Liver (tissue), 9 donors: ENCODE measurements around the gene RBMS3. TPM values are rescaled to one million over a fixed set of nuclear protein-coding genes. Genes with fewer than 3 reads are reported as not detected.

Experiments used
- DNase-seq: peaks from one replicate; pipeline ENCODE4 v3.0.0-alpha.2; 2017; ENCODE audit warnings: low spot score
- H3K27ac ChIP-seq, 2 donors: one replicate each; pipeline ENCODE4 v1.7.0; 2013; ENCODE audit warnings: inconsistent platforms in 2 of 2, low read length in 2 of 2, control low read depth in 1 of 2, low read depth in 1 of 2, mild to moderate bottlenecking in 1 of 2
- H3K27me3 ChIP-seq, 4 donors: one replicate each; pipeline versions ENCODE4 v1.6.1 to v1.7.0; 2013; ENCODE audit warnings: low read length in 3 of 4, inconsistent platforms in 1 of 4, mild to moderate bottlenecking in 1 of 4, moderate library complexity in 1 of 4; ENCODE audit not compliant: control insufficient read depth in 4 of 4, insufficient read depth in 4 of 4
- H3K36me3 ChIP-seq, 4 donors: one replicate each; pipeline versions ENCODE4 v1.6.1 to v1.7.0; 2013; ENCODE audit warnings: low read length in 3 of 4, mild to moderate bottlenecking in 3 of 4, low read depth in 1 of 4, moderate library complexity in 1 of 4; ENCODE audit not compliant: control insufficient read depth in 4 of 4, insufficient read depth in 3 of 4
- H3K4me1 ChIP-seq, 4 donors: one replicate each; pipeline versions ENCODE4 v1.6.1 to v1.7.0; 2013; ENCODE audit warnings: low read length in 3 of 4, mild to moderate bottlenecking in 3 of 4, moderate library complexity in 1 of 4; ENCODE audit not compliant: control insufficient read depth in 4 of 4, insufficient read depth in 4 of 4
- H3K4me3 ChIP-seq, 3 donors: one replicate each; pipeline versions ENCODE4 v1.6.1 to v1.7.0; 2013; ENCODE audit warnings: low read length in 3 of 3, control low read depth in 1 of 3, low read depth in 1 of 3, mild to moderate bottlenecking in 1 of 3
- H3K9ac ChIP-seq, 2 donors: one replicate each; pipeline ENCODE4 v1.7.0; 2013; ENCODE audit warnings: low read length in 2 of 2, mild to moderate bottlenecking in 2 of 2, moderate library complexity in 2 of 2, control low read depth in 1 of 2, low read depth in 1 of 2
- H3K9me3 ChIP-seq, 4 donors: one replicate each; pipeline versions ENCODE4 v1.6.1 to v1.7.0; 2013; ENCODE audit warnings: low read length in 3 of 4; ENCODE audit not compliant: control insufficient read depth in 4 of 4
- EGR1 ChIP-seq, 2 donors: IDR thresholded peaks; 2 replicates each; pipeline ENCODE4 v1.6.1; 2016 to 2018; ENCODE audit warnings: antibody characterized with exemption in 2 of 2, low read depth in 2 of 2
- FOXA1 ChIP-seq: IDR thresholded peaks from 2 replicates; pipeline ENCODE4 v1.6.1; 2016; ENCODE audit warnings: antibody characterized with exemption
- FOXA2 ChIP-seq: IDR thresholded peaks from 2 replicates; pipeline ENCODE4 v1.6.1; 2016; ENCODE audit warnings: antibody characterized with exemption
- GABPA ChIP-seq, 2 donors: IDR thresholded peaks in 1 of 2; conservative IDR thresholded peaks in 1 of 2; 2 replicates each; pipeline ENCODE4 v1.6.1; 2016; ENCODE audit warnings: antibody characterized with exemption in 2 of 2, mild to moderate bottlenecking in 1 of 2, moderate library complexity in 1 of 2
- HNF4A ChIP-seq, 2 donors: conservative IDR thresholded peaks; 2 replicates each; pipeline ENCODE4 v1.6.1; 2016; ENCODE audit warnings: antibody characterized with exemption in 2 of 2, mild to moderate bottlenecking in 2 of 2
- HNF4G ChIP-seq: IDR thresholded peaks from 2 replicates; pipeline ENCODE4 v1.6.1; 2016; ENCODE audit warnings: antibody characterized with exemption
- JUND ChIP-seq, 2 donors: IDR thresholded peaks; 2 replicates each; pipeline ENCODE4 v1.6.1; 2016; ENCODE audit warnings: antibody characterized with exemption in 2 of 2
- NR2F2 ChIP-seq: IDR thresholded peaks from 2 replicates; pipeline ENCODE4 v1.6.1; 2016; ENCODE audit warnings: antibody characterized with exemption
- RAD21 ChIP-seq, 2 donors: IDR thresholded peaks; 2 replicates each; pipeline ENCODE4 v1.6.1; 2016; ENCODE audit warnings: antibody characterized with exemption in 2 of 2, mild to moderate bottlenecking in 2 of 2
- RXRA ChIP-seq, 2 donors: IDR thresholded peaks; 2 replicates each; pipeline ENCODE4 v1.6.1; 2017 to 2018; ENCODE audit warnings: antibody characterized with exemption in 2 of 2, mild to moderate bottlenecking in 1 of 2
- SP1 ChIP-seq: IDR thresholded peaks from 2 replicates; pipeline ENCODE4 v1.6.1; 2018; ENCODE audit warnings: antibody characterized with exemption, mild to moderate bottlenecking
- TAF1 ChIP-seq: conservative IDR thresholded peaks from 2 replicates; pipeline ENCODE4 v1.6.1; 2016; ENCODE audit warnings: antibody characterized with exemption, mild to moderate bottlenecking
- YY1 ChIP-seq: IDR thresholded peaks from 2 replicates; pipeline ENCODE4 v1.6.1; 2016; ENCODE audit warnings: antibody characterized with exemption, mild to moderate bottlenecking
- WGBS: extraction: QIAGEN DNeasy Blood & Tissue Kit; methylation state at CpG from one replicate; pipeline ENCODE4 v1.1.7; 2013; 5-methylcytosine and 5-hydroxymethylcytosine counted together
- polyA plus RNA-seq, 2 donors: library from polyadenylated mRNA; stranded (reverse) in 1 of 2; unstranded in 1 of 2; fragments of 200-250 nt in 1 of 2; fragments of >200 nt in 1 of 2; fragmentation: Nextera tagmentation in 1 of 2; extraction: Ambion mirVana in 1 of 2; gene quantifications; one replicate each; pipeline versions ENCODE4 v1.2.1 to v1.2.3, GENCODE V29; 2013 to 2015
- total RNA-seq, 2 donors: library from RNA; depleted of rRNA; stranded (reverse); fragments of >200 nt; gene quantifications; one replicate each; pipeline ENCODE4 v1.2.3, GENCODE V29; 2014
- TF ChIP-seq, protein P1 (sequence below): fragments of 150-350 bp; IDR thresholded peaks from 2 replicates; pipeline ENCODE4 v1.5.1; 2017; ENCODE audit warnings: improper control_type of control experiment, low read depth, low read length; ENCODE audit not compliant: missing input control
- TF ChIP-seq, protein P2 (sequence below): IDR thresholded peaks from 2 replicates; pipeline ENCODE4 v1.6.1; 2016; ENCODE audit warnings: antibody characterized with exemption
- TF ChIP-seq, protein P3 (sequence below): IDR thresholded peaks from 2 replicates; pipeline ENCODE4 v1.6.1; 2016; ENCODE audit warnings: antibody characterized with exemption, mild to moderate bottlenecking
- TF ChIP-seq, protein P4 (sequence below): IDR thresholded peaks from 2 replicates; pipeline ENCODE4 v1.6.1; 2016; ENCODE audit warnings: antibody characterized with exemption
- TF ChIP-seq, protein P5 (sequence below): IDR thresholded peaks from 2 replicates; pipeline ENCODE4 v1.6.1; 2016; ENCODE audit warnings: antibody characterized with exemption
- donor health status: healthy.
- donor health status: healthy.
- donor health status: healthy.
- donor health status: healthy.
- donor health status: healthy.

RBMS3 gene
- total and polyA plus RNA-seq, 4 donors = 1.2 to 14.9 (median 9.3) TPM

DNA sequence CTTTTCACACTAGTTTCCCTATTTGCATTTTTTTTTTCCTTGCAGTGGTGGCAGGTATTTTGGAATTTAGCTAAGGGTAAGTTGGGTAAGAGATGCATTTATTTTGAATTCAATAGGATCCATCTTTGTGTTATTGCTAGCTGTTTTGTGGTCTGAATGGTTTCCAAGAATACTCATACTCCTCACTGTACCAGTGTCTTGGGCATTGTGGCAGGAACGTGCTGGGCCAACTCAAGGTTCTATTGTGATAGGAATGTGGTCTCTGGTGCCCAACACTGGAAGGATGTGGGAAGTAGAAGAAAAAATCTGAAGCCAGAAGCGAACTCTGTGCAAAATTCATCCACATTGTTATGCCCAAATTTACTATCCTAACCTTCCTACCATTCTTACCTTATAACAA lies 135.6 kb downstream of the RBMS3 start:
- H3K4me3 ChIP-seq = no peak overlapping the region
- H3K27me3 ChIP-seq = no peaks in the 10 kb centered on the region
- no peaks in the 10 kb centered on the region for H3K4me1 ChIP-seq
- H3K9ac ChIP-seq = no peak overlapping the region
- H3K36me3 ChIP-seq = no peaks in the 10 kb centered on the region
- no peak for TF ChIP-seq YY1
- TF ChIP-seq JUND (IDR thresholded peaks at IDR 0.05) = no peak
- TF ChIP-seq HNF4G = no peak
- TF ChIP-seq FOXA1 = no peak
- no peak for TF ChIP-seq FOXA2
- TF ChIP-seq TAF1 = no peak
- TF ChIP-seq, protein P1, sequence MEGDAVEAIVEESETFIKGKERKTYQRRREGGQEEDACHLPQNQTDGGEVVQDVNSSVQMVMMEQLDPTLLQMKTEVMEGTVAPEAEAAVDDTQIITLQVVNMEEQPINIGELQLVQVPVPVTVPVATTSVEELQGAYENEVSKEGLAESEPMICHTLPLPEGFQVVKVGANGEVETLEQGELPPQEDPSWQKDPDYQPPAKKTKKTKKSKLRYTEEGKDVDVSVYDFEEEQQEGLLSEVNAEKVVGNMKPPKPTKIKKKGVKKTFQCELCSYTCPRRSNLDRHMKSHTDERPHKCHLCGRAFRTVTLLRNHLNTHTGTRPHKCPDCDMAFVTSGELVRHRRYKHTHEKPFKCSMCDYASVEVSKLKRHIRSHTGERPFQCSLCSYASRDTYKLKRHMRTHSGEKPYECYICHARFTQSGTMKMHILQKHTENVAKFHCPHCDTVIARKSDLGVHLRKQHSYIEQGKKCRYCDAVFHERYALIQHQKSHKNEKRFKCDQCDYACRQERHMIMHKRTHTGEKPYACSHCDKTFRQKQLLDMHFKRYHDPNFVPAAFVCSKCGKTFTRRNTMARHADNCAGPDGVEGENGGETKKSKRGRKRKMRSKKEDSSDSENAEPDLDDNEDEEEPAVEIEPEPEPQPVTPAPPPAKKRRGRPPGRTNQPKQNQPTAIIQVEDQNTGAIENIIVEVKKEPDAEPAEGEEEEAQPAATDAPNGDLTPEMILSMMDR = no peak
- no peak for TF ChIP-seq NR2F2
- TF ChIP-seq, protein P2, sequence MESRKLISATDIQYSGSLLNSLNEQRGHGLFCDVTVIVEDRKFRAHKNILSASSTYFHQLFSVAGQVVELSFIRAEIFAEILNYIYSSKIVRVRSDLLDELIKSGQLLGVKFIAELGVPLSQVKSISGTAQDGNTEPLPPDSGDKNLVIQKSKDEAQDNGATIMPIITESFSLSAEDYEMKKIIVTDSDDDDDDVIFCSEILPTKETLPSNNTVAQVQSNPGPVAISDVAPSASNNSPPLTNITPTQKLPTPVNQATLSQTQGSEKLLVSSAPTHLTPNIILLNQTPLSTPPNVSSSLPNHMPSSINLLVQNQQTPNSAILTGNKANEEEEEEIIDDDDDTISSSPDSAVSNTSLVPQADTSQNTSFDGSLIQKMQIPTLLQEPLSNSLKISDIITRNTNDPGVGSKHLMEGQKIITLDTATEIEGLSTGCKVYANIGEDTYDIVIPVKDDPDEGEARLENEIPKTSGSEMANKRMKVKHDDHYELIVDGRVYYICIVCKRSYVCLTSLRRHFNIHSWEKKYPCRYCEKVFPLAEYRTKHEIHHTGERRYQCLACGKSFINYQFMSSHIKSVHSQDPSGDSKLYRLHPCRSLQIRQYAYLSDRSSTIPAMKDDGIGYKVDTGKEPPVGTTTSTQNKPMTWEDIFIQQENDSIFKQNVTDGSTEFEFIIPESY = no peak
- TF ChIP-seq, protein P3, sequence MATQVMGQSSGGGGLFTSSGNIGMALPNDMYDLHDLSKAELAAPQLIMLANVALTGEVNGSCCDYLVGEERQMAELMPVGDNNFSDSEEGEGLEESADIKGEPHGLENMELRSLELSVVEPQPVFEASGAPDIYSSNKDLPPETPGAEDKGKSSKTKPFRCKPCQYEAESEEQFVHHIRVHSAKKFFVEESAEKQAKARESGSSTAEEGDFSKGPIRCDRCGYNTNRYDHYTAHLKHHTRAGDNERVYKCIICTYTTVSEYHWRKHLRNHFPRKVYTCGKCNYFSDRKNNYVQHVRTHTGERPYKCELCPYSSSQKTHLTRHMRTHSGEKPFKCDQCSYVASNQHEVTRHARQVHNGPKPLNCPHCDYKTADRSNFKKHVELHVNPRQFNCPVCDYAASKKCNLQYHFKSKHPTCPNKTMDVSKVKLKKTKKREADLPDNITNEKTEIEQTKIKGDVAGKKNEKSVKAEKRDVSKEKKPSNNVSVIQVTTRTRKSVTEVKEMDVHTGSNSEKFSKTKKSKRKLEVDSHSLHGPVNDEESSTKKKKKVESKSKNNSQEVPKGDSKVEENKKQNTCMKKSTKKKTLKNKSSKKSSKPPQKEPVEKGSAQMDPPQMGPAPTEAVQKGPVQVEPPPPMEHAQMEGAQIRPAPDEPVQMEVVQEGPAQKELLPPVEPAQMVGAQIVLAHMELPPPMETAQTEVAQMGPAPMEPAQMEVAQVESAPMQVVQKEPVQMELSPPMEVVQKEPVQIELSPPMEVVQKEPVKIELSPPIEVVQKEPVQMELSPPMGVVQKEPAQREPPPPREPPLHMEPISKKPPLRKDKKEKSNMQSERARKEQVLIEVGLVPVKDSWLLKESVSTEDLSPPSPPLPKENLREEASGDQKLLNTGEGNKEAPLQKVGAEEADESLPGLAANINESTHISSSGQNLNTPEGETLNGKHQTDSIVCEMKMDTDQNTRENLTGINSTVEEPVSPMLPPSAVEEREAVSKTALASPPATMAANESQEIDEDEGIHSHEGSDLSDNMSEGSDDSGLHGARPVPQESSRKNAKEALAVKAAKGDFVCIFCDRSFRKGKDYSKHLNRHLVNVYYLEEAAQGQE = no peak
- no peak for TF ChIP-seq RXRA (IDR thresholded peaks at IDR 0.05)
- TF ChIP-seq, protein P4, sequence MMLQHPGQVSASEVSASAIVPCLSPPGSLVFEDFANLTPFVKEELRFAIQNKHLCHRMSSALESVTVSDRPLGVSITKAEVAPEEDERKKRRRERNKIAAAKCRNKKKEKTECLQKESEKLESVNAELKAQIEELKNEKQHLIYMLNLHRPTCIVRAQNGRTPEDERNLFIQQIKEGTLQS = no peak
- TF ChIP-seq, protein P5, sequence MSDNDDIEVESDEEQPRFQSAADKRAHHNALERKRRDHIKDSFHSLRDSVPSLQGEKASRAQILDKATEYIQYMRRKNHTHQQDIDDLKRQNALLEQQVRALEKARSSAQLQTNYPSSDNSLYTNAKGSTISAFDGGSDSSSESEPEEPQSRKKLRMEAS = no peak
- TF ChIP-seq RAD21 (IDR thresholded peaks at IDR 0.05) = no peak
- no peak for TF ChIP-seq EGR1 (IDR thresholded peaks at IDR 0.05; ENCODE audit: low read depth in 2 of 2)
- TF ChIP-seq SP1 = no peak
- no peak for TF ChIP-seq GABPA (IDR thresholded peaks at IDR 0.05 in 1 of 2, conservative IDR thresholded peaks at IDR 0.05 in 1 of 2)
- TF ChIP-seq HNF4A (conservative IDR thresholded peaks at IDR 0.05) = no peak
- WGBS = 84% methylated on average over 2 of the region's 2 CpGs
- H3K27ac ChIP-seq = no peak overlapping the region
- DNase-seq = no peak
- H3K9me3 ChIP-seq = no peaks in the 10 kb centered on the region
